ENCODE measurements around the gene UBE2E2. TPM values are rescaled to one million over a fixed set of nuclear protein-coding genes. Genes with fewer than 3 reads are reported as not detected.

Gene UBE2E2
- total and polyA plus RNA-seq, 2 donors (not counting 1 experiment from before 2014, with no cell fraction given): 16.0 to 45.0 TPM

- Mint-ChIP-seq H3K4me1 (peaks cover 8% of the 10 kb centered on the region), H3K27ac (no peak overlapping the region), H3K4me3 (no peak overlapping the region), H3K9me3 (ENCODE audit: insufficient read depth) (no peaks in the 10 kb centered on the region), H3K27me3 (peaks cover 9% of the 10 kb centered on the region)
- Histone ChIP-seq H3K4me2 (replicated peaks; ENCODE audit: low read depth, low read length, poor library complexity, severe bottlenecking) (no peak overlapping the region), H3K27ac (ENCODE audit: low read length in 2 of 2) (no peak overlapping the region), H3K9me3 (ENCODE audit: control extremely low read depth in 1 of 3, control insufficient read depth in 2 of 3, insufficient read depth in 1 of 3, low read length in 2 of 3) (no peaks in the 10 kb centered on the region), H3K4me1 (ENCODE audit: control insufficient read depth in 2 of 2, insufficient read depth in 2 of 2, low read length in 2 of 2) (no peaks in the 10 kb centered on the region), H3K27me3 (replicated peaks in 1 of 4; ENCODE audit: control extremely low read depth in 1 of 4, control insufficient read depth in 3 of 4, insufficient read depth in 4 of 4, low read length in 3 of 4) (no peaks in the 10 kb centered on the region), H3K79me2 (ENCODE audit: control insufficient read depth, insufficient read depth, low read length) (no peaks in the 10 kb centered on the region), H3K36me3 (replicated peaks in 1 of 2; ENCODE audit: control extremely low read depth in 1 of 2, control insufficient read depth in 1 of 2, extremely low read depth in 1 of 2, insufficient read depth in 2 of 2, low read length in 1 of 2) (no peaks in the 10 kb centered on the region), H4K20me1 (ENCODE audit: control insufficient read depth, insufficient read depth, low read length, poor library complexity, severe bottlenecking) (no peaks in the 10 kb centered on the region), H3K4me3 (ENCODE audit: control extremely low read depth in 1 of 5, extremely low read depth in 1 of 5, insufficient read depth in 1 of 5, low read depth in 2 of 5, low read length in 4 of 5) (no peak overlapping the region), H2AFZ (ENCODE audit: insufficient read depth, low read depth, low read length, poor library complexity, severe bottlenecking) (no peak overlapping the region), H3K9ac (ENCODE audit: low read length) (no peak overlapping the region)
- intact Hi-C loops (cut with micrococcal nuclease): no loop called here
- ChIA-PET POLR2A (no interaction called here), CTCF (interaction anchor here (0.7 kb wide), 1 partner anchor 264 kb away, joined by 3 read pairs; no protein-coding TSS in a partner anchor)
- DNase-seq (no peak), ATAC-seq (ENCODE audit: low read depth) (no peak)
- WGBS (ENCODE audit: insufficient coverage): no CpG with 5 or more reads among the region's 2 CpGs
- TF ChIP-seq EZH2 (IDR thresholded peaks at IDR 0.05; ENCODE audit: borderline replicate concordance, insufficient read depth, low read depth, low read length, poor library complexity, severe bottlenecking) (no peak), CTCF (IDR thresholded peaks at IDR 0.05) (no peak)
These were observed 10.3 kb upstream of the UBE2E2 start for GRCh38 chr3:23192816-23193215.

GRCh38 chr3:23193831-23194230 is 9.3 kb upstream of the UBE2E2 start:
- H3K4me3 Mint-ChIP-seq: no peak overlapping the region
- ATAC-seq (ENCODE audit: low read depth): no peak
- no peaks in the 10 kb centered on the region for H3K27me3 ChIP-seq (replicated peaks in 1 of 4; ENCODE audit: control extremely low read depth in 1 of 4, control insufficient read depth in 3 of 4, insufficient read depth in 4 of 4, low read length in 3 of 4)
- H2AFZ ChIP-seq (ENCODE audit: insufficient read depth, low read depth, low read length, poor library complexity, severe bottlenecking): no peak overlapping the region
- H3K36me3 ChIP-seq (replicated peaks in 1 of 2; ENCODE audit: control extremely low read depth in 1 of 2, control insufficient read depth in 1 of 2, extremely low read depth in 1 of 2, insufficient read depth in 2 of 2, low read length in 1 of 2): no peaks in the 10 kb centered on the region
- no peak for DNase-seq
- H3K27me3 Mint-ChIP-seq: peaks cover 9% of the 10 kb centered on the region
- no peak overlapping the region for H3K27ac Mint-ChIP-seq
- WGBS (ENCODE audit: insufficient coverage): 100% methylated on average over 3 of the region's 3 CpGs
- H4K20me1 ChIP-seq (ENCODE audit: control insufficient read depth, insufficient read depth, low read length, poor library complexity, severe bottlenecking): no peaks in the 10 kb centered on the region
- H3K4me3 ChIP-seq (ENCODE audit: control extremely low read depth in 1 of 5, extremely low read depth in 1 of 5, insufficient read depth in 1 of 5, low read depth in 2 of 5, low read length in 4 of 5): no peak overlapping the region
- TF ChIP-seq EZH2 (IDR thresholded peaks at IDR 0.05; ENCODE audit: borderline replicate concordance, insufficient read depth, low read depth, low read length, poor library complexity, severe bottlenecking) (no peak), CTCF (IDR thresholded peaks at IDR 0.05) (no peak)
- intact Hi-C loops (cut with micrococcal nuclease): no loop called here
- ChIA-PET POLR2A (no interaction called here), CTCF (no interaction called here)
- H3K4me1 Mint-ChIP-seq: peaks cover 8% of the 10 kb centered on the region
- no peak overlapping the region for H3K4me2 ChIP-seq (replicated peaks; ENCODE audit: low read depth, low read length, poor library complexity, severe bottlenecking)
- no peak overlapping the region for H3K9ac ChIP-seq (ENCODE audit: low read length)
- H3K9me3 ChIP-seq (ENCODE audit: control extremely low read depth in 1 of 3, control insufficient read depth in 2 of 3, insufficient read depth in 1 of 3, low read length in 2 of 3): no peaks in the 10 kb centered on the region
- H3K27ac ChIP-seq (ENCODE audit: low read length in 2 of 2): no peak overlapping the region
- no peaks in the 10 kb centered on the region for H3K4me1 ChIP-seq (ENCODE audit: control insufficient read depth in 2 of 2, insufficient read depth in 2 of 2, low read length in 2 of 2)
- H3K79me2 ChIP-seq (ENCODE audit: control insufficient read depth, insufficient read depth, low read length): no peaks in the 10 kb centered on the region
- H3K9me3 Mint-ChIP-seq (ENCODE audit: insufficient read depth): no peaks in the 10 kb centered on the region

Measured in B cell (primary cell).